Neural cell (in vitro differentiated cells): ENCODE results near the gene LARGE1.

Experiments used
- CTCF ChIP-seq: fragments of 450-650 bp; IDR thresholded peaks from 2 replicates; pipeline ENCODE4 v1.5.1; 2014; ENCODE audit warnings: antibody characterized with exemption, mild to moderate bottlenecking, moderate library complexity; ENCODE audit not compliant: poor library complexity, severe bottlenecking
- REST ChIP-seq: IDR thresholded peaks from 2 replicates; pipeline ENCODE4 v1.6.1; 2012; ENCODE audit warnings: borderline replicate concordance
- SMC3 ChIP-seq: fragments of 450-650 bp; conservative IDR thresholded peaks from 2 replicates; pipeline ENCODE4 v1.6.1; 2014; ENCODE audit warnings: antibody characterized with exemption, mild to moderate bottlenecking, moderate library complexity; ENCODE audit not compliant: poor library complexity
- TAF1 ChIP-seq: IDR thresholded peaks from 2 replicates; pipeline ENCODE4 v1.6.1; 2012; ENCODE audit warnings: low read depth

DNA sequence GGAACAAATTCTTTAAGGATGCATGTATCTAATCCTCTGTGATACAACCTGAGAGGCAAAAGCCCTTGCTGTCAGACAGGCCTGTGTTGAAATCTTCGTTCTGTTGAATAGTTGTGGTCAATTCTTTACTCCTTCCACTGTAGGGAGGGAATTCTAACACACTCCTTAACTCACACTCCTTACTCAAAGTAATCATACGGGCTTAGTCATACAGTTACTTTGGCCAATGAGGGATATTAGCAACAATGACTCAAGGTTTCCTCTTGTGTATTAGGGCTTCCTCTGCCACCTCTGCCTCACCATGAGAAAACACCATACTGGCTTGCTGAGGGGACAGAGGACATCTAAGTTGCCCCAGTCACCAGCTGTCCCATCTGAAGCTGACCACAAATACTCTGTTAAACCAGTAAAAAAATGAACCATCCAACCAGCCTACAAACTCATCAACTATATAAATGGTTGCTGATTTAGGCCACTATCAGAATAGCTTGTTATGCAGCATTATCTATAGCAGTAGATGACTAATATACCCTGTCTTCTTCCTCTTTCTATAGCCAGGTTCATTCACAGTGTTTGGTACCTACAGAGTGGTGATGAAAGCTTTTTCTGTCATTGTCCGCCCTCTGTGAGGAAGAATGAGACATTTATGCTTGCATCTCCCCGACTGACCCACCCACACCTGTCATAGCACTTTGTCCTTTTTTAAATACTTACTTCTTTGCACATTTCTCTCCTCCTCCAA lies 539.3 kb downstream of the LARGE1 start:
- TF ChIP-seq CTCF (no peak), SMC3 (no peak), REST (no peak), TAF1 (no peak)
